ENCODE measurements around the gene NEFH. TPM values are rescaled to one million over a fixed set of nuclear protein-coding genes. Genes with fewer than 3 reads are reported as not detected.

The NEFH gene
- polyA plus RNA-seq, 4 donors: 7.8 to 11.7 (median 9.7) TPM

DNA sequence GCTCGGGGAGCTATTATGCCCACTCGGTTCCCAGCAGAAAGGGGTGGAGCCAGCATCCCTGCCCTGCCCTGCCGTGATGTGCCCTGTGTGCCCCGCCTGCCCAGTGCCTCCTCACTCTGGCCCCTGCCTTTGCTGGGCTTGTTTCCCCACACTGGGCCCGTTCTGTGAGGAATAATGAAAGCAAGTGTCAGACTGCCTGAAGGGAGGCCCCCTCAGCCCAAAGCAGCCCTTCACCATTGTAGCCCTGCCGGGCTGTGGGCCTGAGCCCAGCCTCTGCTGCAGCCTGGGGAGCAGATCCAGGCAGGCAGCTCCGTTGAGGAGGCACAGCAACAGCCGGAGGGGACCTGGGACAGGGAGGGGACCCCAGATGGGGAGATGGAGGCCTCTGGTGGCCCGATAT is 20.2 kb upstream of the NEFH start:
- no peak for DNase-seq (ENCODE audit: low read depth in 4 of 4, low spot score in 2 of 4)

DNA sequence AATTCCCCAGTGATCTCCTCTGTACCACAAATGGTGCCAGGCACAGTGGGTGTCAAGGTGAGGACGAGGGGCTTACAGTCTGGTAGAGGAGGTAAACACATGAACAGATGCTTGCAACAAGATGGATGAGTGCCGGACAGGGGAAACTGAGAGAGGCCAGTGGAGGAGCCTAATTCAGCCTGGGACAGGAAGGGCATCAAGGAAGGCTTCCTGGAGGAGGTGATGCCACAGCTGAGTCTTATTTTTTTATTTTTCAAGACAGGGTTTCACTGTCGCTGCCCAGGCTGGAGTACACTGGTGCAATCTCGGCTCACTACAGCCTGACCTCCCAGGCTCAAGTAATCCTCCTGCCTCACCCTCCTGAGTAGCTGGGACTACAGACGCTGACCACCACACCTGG is 18.8 kb upstream of the NEFH start:
- DNase-seq (ENCODE audit: low read depth in 4 of 4, low spot score in 2 of 4): no peak

DNA sequence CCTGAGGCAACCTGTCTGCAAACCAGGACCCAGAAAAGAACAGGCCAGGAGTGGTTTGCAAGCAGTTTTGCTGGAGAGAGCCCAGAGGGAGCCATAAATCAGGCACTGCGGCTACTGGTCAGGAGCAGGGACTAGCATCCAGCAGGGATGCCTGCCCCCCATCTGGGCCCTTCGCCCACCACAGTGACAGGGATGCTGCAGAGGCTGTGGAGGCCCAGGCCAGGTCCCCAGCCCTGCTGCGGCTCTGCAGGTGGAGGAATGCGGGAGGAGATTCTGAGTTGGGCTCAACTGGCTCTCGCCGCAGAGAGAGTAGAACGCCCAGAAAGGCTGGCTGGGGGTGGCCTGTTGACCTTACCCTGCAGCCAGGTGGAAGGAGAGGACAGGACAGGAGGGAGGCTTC is 16.4 kb upstream of the NEFH start:
- DNase-seq (ENCODE audit: low read depth in 4 of 4, low spot score in 2 of 4): no peak

DNA sequence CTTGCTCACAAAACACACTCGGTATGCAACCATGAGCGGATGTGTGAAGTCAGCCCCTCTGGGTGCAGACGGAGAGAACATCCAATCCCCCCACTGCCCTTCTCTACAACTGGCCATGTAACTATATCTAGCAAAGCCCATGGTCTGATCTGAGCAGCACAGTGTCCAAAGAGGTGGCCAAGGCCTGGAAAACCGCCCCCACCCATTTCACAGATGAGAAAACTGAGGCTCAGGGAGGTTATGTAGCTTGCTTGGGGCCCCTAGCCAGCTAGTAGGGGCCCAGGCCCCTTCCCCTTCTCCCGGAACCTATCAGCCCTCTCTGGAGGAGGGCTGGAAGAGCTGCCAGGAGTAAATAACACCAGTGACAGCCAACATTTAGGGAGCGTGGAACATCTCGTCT is 15.4 kb upstream of the NEFH start:
- no peak for DNase-seq (ENCODE audit: low read depth in 4 of 4, low spot score in 2 of 4)

- no peak for DNase-seq (ENCODE audit: low read depth in 4 of 4, low spot score in 2 of 4)
These were observed 10.3 kb upstream of the NEFH start for GRCh38 chr22:29469755-29470154.

DNA sequence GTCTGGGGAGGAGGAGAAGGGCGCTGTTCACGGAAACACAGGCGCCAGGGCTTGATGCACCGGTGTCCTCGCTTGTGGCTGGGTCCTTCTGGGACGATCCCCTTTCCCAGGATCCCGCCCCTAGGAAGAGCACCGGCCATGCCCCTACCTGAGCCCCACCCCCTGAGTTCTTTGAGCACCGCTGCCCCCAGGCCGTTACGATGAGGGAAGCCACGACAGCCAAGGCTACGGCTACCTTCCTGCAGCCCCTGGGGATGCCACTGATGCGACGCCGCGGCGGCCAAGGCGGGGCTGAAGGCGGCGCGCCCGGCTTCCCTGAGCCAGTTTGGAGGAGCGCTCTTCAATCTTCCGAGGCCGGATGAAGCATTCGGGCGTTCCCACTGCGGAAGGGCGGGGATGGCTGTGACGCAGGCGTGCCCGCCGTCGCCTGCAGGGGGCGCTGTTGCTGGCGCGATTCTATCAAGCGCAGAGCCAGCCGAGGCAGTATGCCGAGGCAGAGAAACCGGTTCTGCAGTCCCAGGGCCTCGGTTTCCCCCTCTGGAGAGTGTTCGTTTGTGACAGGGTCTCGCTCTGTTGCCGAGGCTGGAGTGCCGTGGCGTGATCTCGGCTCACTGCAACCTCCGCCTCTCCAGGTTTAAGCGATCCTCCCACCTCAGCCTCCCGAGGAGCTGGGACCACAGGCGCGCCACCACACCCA is 9.7 kb upstream of the NEFH start:
- no peak for DNase-seq (ENCODE audit: low read depth in 4 of 4, low spot score in 2 of 4)

DNA sequence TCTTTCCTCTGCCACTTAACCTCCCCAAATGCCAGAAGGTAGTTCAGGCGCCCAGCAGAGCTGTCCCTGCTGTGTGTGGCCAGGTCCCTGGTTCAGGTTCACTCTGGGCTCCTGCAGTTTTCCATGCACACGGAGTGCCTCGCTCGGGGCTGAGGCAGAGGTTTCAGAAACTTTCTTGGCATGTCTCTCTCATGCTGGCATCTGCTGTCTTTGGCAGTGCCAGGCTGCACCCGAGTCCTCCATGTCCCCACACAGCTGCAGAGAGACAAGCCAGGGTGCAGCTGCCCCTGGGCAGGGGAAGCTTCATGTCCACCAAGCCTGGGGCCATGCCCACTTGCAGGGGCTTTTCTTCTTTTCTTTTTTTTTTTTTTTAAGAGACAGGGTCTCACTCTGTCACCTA is 7.0 kb upstream of the NEFH start:
- DNase-seq (ENCODE audit: low read depth in 4 of 4, low spot score in 2 of 4): no peak

DNA sequence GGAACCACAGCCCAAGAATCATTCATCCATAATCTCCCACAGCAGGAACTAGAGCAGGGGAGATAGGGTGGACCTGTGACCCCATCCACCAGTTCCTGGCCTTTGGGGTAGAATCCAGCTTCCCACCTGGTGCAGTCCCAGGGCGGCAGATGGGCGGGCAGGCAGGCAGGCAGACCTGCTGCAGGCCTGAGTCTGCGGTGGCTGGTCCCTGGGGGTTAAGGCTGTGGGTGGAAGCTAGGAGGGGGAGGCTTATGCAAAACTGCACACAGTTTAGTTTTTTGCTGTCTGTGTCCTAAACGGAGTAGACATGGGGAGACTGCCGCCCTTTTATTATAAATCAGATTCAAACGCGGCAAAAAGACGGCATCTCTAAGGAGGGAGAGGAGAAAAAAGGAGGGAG is 4.5 kb upstream of the NEFH start:
- no peak for DNase-seq (ENCODE audit: low read depth in 4 of 4, low spot score in 2 of 4)

- DNase-seq (ENCODE audit: low read depth in 4 of 4, low spot score in 2 of 4): no peak
These were observed 3.9 kb upstream of the NEFH start for GRCh38 chr22:29476116-29476515.

GRCh38 chr22:29477723-29478318 is 2.2 kb upstream of the NEFH start:
- DNase-seq (ENCODE audit: low read depth in 4 of 4, low spot score in 2 of 4): no peak

GRCh38 chr22:29478326-29479276 is 1.4 kb upstream of the NEFH start:
- no peak for DNase-seq (ENCODE audit: low read depth in 4 of 4, low spot score in 2 of 4)

DNA sequence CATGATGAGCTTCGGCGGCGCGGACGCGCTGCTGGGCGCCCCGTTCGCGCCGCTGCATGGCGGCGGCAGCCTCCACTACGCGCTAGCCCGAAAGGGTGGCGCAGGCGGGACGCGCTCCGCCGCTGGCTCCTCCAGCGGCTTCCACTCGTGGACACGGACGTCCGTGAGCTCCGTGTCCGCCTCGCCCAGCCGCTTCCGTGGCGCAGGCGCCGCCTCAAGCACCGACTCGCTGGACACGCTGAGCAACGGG is 169 bp downstream of the NEFH start:
- no peak for DNase-seq (ENCODE audit: low read depth in 4 of 4, low spot score in 2 of 4)

GRCh38 chr22:29480512-29481264 is 670 bp downstream of the NEFH start:
- DNase-seq (ENCODE audit: low read depth in 4 of 4, low spot score in 2 of 4): no peak

DNA sequence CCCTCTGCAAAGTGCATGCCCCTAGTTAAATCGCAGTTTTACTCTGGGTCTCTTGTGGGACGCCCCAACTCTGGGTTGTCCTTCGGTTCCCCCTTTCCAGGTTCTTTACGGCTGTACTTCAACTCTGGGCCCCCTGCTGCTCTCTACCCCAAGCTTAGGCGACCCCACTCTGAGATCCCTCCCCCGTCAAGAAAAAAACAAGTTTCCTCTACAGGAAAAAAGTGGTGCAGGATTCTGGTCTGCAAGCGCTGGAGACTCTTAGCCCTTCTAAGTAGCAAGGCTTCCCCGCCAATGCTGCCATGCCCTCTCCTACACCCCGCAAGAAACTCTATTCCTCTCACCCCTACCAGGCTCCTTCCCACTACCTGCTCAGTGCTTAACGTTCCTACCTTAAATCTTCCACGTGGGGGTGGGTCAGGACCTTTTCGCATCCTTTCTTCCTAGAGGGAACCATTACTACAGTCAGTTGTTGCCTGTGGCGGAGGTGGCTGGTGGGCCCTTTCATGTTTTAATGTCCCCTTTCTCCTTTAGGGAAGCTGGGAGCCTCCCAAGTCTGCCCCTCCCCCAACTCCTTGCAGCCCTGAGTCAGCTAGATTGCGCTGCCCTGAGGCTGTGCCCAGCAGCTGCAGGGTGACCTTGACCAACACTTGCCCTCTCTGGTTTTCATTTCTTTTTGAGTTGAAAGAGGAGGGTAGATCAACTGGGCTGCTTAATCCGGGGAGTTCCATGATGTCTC is 1.4 kb downstream of the NEFH start:
- DNase-seq (ENCODE audit: low read depth in 4 of 4, low spot score in 2 of 4): no peak

DNA sequence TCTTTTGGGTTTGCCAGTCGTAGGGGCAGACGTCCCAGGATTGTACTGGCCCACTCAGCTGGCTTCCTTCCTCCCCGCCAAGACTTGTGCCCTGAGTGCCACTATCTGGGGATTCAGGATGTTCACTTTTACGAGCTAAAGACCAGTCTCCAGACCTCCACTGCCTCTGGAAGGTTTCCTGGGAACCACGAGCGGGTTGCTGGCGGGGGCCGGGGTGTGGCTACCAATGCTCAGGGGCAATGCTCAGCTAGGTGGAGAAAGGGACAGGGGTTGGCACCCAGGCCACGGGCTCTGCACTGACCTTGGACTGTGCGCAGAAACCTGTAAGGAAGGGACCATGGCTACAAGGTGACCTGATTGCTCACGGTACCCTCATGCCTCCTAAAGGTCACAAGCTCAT is 2.2 kb downstream of the NEFH start:
- no peak for DNase-seq (ENCODE audit: low read depth in 4 of 4, low spot score in 2 of 4)

- DNase-seq (ENCODE audit: low read depth in 4 of 4, low spot score in 2 of 4): no peak
These were observed 2.7 kb downstream of the NEFH start for GRCh38 chr22:29482726-29483125.

GRCh38 chr22:29483254-29483653 is 3.2 kb downstream of the NEFH start:
- no peak for DNase-seq (ENCODE audit: low read depth in 4 of 4, low spot score in 2 of 4)

DNA sequence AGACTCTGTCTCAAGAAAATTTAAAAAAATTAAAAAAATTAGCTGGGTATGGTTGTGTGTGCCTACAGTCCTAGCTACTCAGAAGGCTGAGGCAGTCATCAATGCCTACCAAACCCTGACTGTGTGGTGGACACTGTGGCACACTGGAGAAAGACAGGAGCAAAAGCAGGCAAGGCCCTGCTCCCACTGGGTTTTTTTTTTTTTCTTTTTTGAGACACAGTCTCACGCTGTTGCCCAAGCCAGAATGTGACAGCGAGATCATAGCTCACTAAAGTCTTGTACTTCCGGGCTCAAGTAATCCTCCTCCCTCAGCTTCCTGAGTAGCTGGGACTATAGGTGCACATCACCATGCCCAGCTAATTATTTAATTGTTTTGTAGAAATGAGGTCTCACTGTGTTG is 4.6 kb downstream of the NEFH start:
- no peak for DNase-seq (ENCODE audit: low read depth in 4 of 4, low spot score in 2 of 4)

- no peak for DNase-seq (ENCODE audit: low read depth in 4 of 4, low spot score in 2 of 4)
These were observed 5.4 kb downstream of the NEFH start for GRCh38 chr22:29485448-29485847.

DNA sequence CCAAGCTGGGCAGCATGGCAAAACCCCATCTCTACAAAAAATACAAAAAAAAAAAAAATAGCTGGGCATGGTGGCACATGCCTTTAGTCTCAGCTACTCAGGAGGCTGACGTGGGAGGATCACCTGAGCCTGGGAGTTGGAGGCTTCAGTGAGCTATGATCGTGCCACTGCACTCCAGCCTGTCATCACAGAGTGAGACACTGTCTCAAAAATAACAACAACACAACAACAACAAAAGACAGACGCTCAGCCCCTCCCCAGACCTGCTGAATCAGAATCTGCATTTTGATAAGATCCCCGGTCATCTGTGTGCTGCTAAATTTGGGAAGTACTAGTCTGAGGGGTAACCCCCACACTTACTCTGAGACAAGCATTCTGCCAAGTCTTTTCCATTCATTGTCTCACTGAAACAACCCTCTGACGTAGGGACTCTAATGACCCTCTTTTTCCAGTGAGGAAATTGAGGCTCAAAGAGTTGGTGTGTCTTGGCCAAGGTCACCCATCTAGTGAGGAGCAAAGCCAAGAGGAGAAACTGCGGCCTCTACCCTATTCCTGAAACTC is 7.5 kb downstream of the NEFH start:
- DNase-seq (ENCODE audit: low read depth in 4 of 4, low spot score in 2 of 4): no peak
